Body of pancreas (tissue), 4 donors: ENCODE measurements around the gene PNRC2.

Source experiments
- POLR2A ChIP-seq, 3 donors: fragments of 450-650 bp; IDR thresholded peaks; one replicate each; pipeline ENCODE4 v1.6.1; 2016; ENCODE audit warnings: antibody characterized with exemption in 3 of 3, mild to moderate bottlenecking in 2 of 3
- TF ChIP-seq, protein P1 (sequence below), 7 experiments: fragments of 450-650 bp in 4 of 7; fragments of 200-600 bp in 3 of 7; sonication (generic) in 3 of 7; IDR thresholded peaks; one replicate each; pipeline ENCODE4 v1.5.1; 2016 to 2019; ENCODE audit warnings: antibody characterized with exemption in 7 of 7

- no peak for TF ChIP-seq POLR2A (IDR thresholded peaks at IDR 0.05)
- TF ChIP-seq, protein P1, sequence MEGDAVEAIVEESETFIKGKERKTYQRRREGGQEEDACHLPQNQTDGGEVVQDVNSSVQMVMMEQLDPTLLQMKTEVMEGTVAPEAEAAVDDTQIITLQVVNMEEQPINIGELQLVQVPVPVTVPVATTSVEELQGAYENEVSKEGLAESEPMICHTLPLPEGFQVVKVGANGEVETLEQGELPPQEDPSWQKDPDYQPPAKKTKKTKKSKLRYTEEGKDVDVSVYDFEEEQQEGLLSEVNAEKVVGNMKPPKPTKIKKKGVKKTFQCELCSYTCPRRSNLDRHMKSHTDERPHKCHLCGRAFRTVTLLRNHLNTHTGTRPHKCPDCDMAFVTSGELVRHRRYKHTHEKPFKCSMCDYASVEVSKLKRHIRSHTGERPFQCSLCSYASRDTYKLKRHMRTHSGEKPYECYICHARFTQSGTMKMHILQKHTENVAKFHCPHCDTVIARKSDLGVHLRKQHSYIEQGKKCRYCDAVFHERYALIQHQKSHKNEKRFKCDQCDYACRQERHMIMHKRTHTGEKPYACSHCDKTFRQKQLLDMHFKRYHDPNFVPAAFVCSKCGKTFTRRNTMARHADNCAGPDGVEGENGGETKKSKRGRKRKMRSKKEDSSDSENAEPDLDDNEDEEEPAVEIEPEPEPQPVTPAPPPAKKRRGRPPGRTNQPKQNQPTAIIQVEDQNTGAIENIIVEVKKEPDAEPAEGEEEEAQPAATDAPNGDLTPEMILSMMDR (IDR thresholded peaks at IDR 0.05): no peak
Measured at GRCh38 chr1:23913212-23913880, 46.3 kb upstream of the PNRC2 start, which contains the start of gene CNR2.
